GM23338 (cell line): ENCODE measurements around the gene LAT. TPM values are rescaled to one million over a fixed set of nuclear protein-coding genes. Genes with fewer than 3 reads are reported as not detected.
A peak's percentile ranks its signal among the peaks of the same experiment; 100 is the strongest.

ENCODE experiments used
- ATAC-seq: fragments of 200-7000 bp; cut with Tn5 transposase; 3 replicates; pipeline ENCODE4 v1.9.1; 2020
- DNase-seq: peaks from one replicate; pipeline ENCODE4 v3.0.0-alpha.2; 2015; ENCODE audit warnings: low spot score
- H2AFZ ChIP-seq: fragments of 200-600 bp; sonication (generic); 2 replicates; pipeline ENCODE4 v1.8.0; 2016; ENCODE audit warnings: antibody characterized with exemption, mild to moderate bottlenecking, moderate library complexity
- H3F3A ChIP-seq: fragments of 200-600 bp; sonication (generic); replicated peaks from 2 replicates; pipeline ENCODE4 v1.8.0; 2017; ENCODE audit warnings: antibody characterized with exemption, mixed run types, low read depth
- H3K27ac ChIP-seq: fragments of 200-600 bp; sonication (generic); 2 replicates; pipeline ENCODE4 v1.6.1; 2016; ENCODE audit warnings: low read depth
- H3K27me3 ChIP-seq: fragments of 200-600 bp; sonication (generic); 2 replicates; pipeline ENCODE4 v1.8.0; 2016; ENCODE audit warnings: mild to moderate bottlenecking, mixed run types, moderate library complexity; ENCODE audit not compliant: insufficient read depth
- H3K36me3 ChIP-seq: fragments of 200-600 bp; sonication (generic); 2 replicates; pipeline ENCODE4 v1.8.0; 2016; ENCODE audit warnings: mild to moderate bottlenecking; ENCODE audit not compliant: insufficient read depth
- H3K4me1 ChIP-seq: fragments of 200-600 bp; sonication (generic); 2 replicates; pipeline ENCODE4 v1.8.0; 2016; ENCODE audit warnings: mild to moderate bottlenecking, moderate library complexity; ENCODE audit not compliant: insufficient read depth
- H3K4me2 ChIP-seq: fragments of 200-600 bp; sonication (generic); 2 replicates; pipeline ENCODE4 v1.7.1; 2017; ENCODE audit warnings: mixed run types
- H3K4me3 ChIP-seq: fragments of 200-600 bp; sonication (generic); 2 replicates; pipeline ENCODE4 v1.6.1; 2016; ENCODE audit warnings: mixed run types
- H3K79me2 ChIP-seq: fragments of 200-600 bp; sonication (generic); replicated peaks from 2 replicates; pipeline ENCODE4 v1.8.0; 2017; ENCODE audit warnings: mild to moderate bottlenecking; ENCODE audit not compliant: insufficient read depth
- H3K9me2 ChIP-seq: fragments of 200-600 bp; sonication (generic); 2 replicates; pipeline ENCODE4 v1.8.0; 2017; ENCODE audit not compliant: insufficient read depth
- H4K20me1 ChIP-seq: fragments of 200-600 bp; sonication (generic); replicated peaks from 2 replicates; pipeline ENCODE4 v1.8.0; 2017; ENCODE audit warnings: mild to moderate bottlenecking; ENCODE audit not compliant: insufficient read depth
- H3K27ac Mint-ChIP-seq: 2 replicates; pipeline ENCODE4 v1.8.0; 2020; ENCODE audit warnings: inconsistent platforms, mild to moderate bottlenecking, moderate library complexity, mixed read lengths
- H3K27me3 Mint-ChIP-seq: 3 replicates; pipeline ENCODE4 v1.8.0; 2022; ENCODE audit warnings: low read depth, mild to moderate bottlenecking, moderate library complexity, mixed read lengths, inconsistent platforms; ENCODE audit not compliant: insufficient read depth, poor library complexity
- H3K36me3 Mint-ChIP-seq: 3 replicates; pipeline ENCODE4 v1.8.0; 2021; ENCODE audit warnings: low read depth, mild to moderate bottlenecking, inconsistent platforms, moderate library complexity, mixed read lengths
- H3K4me1 Mint-ChIP-seq: 3 replicates; pipeline ENCODE4 v1.8.0; 2020; ENCODE audit warnings: mild to moderate bottlenecking, inconsistent platforms, mixed read lengths
- H3K4me3 Mint-ChIP-seq: 3 replicates; pipeline ENCODE4 v1.8.0; 2021; ENCODE audit warnings: moderate library complexity, mild to moderate bottlenecking, inconsistent platforms, mixed read lengths
- H3K9me3 Mint-ChIP-seq: 3 replicates; pipeline ENCODE4 v1.8.0; 2020; ENCODE audit warnings: moderate library complexity, mild to moderate bottlenecking, inconsistent platforms, mixed read lengths
- CTCF ChIP-seq, 2 experiments: fragments of 200-600 bp in 1 of 2; sonication (generic) in 1 of 2; conservative IDR thresholded peaks; 2 replicates each; pipeline versions ENCODE4 v1.5.1 to v1.6.1; 2016 to 2017; ENCODE audit warnings: antibody characterized with exemption in 2 of 2, low read depth in 2 of 2, mild to moderate bottlenecking in 2 of 2, moderate library complexity in 1 of 2
- JUNB ChIP-seq: IDR thresholded peaks from one replicate; pipeline ENCODE4 v1.6.1; 2016; ENCODE audit warnings: antibody characterized with exemption; ENCODE audit not compliant: unreplicated experiment
- REST ChIP-seq: IDR thresholded peaks from one replicate; pipeline ENCODE4 v1.6.1; 2018; ENCODE audit warnings: antibody characterized with exemption; ENCODE audit not compliant: unreplicated experiment
- ZNF462 ChIP-seq: fragments of 250-450 bp; sonication (Bioruptor Pico); IDR thresholded peaks from 2 replicates; pipeline ENCODE4 v1.5.0; 2020; ENCODE audit warnings: mild to moderate bottlenecking, moderate library complexity
- polyA plus RNA-seq: library from polyadenylated mRNA; unstranded; fragments of >200 nt; fragmentation: Nextera tagmentation; extraction: Ambion mirVana; gene quantifications from 2 replicates; pipeline ENCODE4 v1.2.1, GENCODE V29; 2016
- total RNA-seq: library from RNA; depleted of rRNA; stranded (reverse); fragments of >200 nt; shearing (Covaris generic); gene quantifications from 2 replicates; pipeline ENCODE4 v1.2.3, GENCODE V29; 2014

The LAT gene
- total and polyA plus RNA-seq, 2 experiments from 2014 or later, result 2.2 to 2.4 TPM

- Mint-ChIP-seq H3K4me3 (peak overlapping the region; percentile 87), H3K4me1 (peaks cover 5% of the 10 kb centered on the region), H3K27ac (peak overlapping the region; percentile 96), H3K36me3 (peaks cover 11% of the 10 kb centered on the region; the same call in 2 of the 3 replicates), H3K27me3 (peaks cover 10% of the 10 kb centered on the region), H3K9me3 (no peaks in the 10 kb centered on the region)
- DNase-seq, result peak; percentile 85
- Histone ChIP-seq H3K79me2 (peaks cover 5% of the 10 kb centered on the region; the same call in 1 of the 2 replicates), H3K4me3 (peak overlapping the region; percentile 72), H3K4me2 (peak overlapping the region; percentile 88), H3K4me1 (peaks cover 6% of the 10 kb centered on the region; the same call in 1 of the 2 replicates), H3K9me2 (no peaks in the 10 kb centered on the region), H2AFZ (peak overlapping the region; percentile 93), H3K36me3 (no peaks in the 10 kb centered on the region), H4K20me1 (no peaks in the 10 kb centered on the region; the same call in 1 of the 2 replicates), H3K27ac (peak overlapping the region; percentile 96), H3K27me3 (no peaks in the 10 kb centered on the region), H3F3A (0 out of 2 replicates have a peak, but pooled peaks cover 3% of the 10 kb centered on the region)
- peak; percentile 78 for ATAC-seq
- TF ChIP-seq CTCF (conservative IDR thresholded peaks at IDR 0.05; ENCODE audit: low read depth in 2 of 2), result peak; percentile 67 to 73
- TF ChIP-seq ZNF462, result no peak
- no peak for TF ChIP-seq REST
- no peak for TF ChIP-seq JUNB
Observed at GRCh38 chr16:28974007-28974436, 10.8 kb upstream of the LAT start.
